Measurements from ENCODE around the gene CXXC5.
"Not testable (repeated sequence)": the region's sequence is repeated elsewhere in the genome, so short reads cannot be mapped to it uniquely, and the experiment has no call there.

- TF ChIP-seq CTCF, POLR2A (IDR thresholded peaks at IDR 0.05): not testable (repeated sequence)
These were observed 65.7 kb downstream of the CXXC5 start for GRCh38 chr5:139713898-139714297.

All from right lobe of liver (tissue), 4 donors.